DMS153 (cell line): ENCODE data around the gene ACTBL2.
"Not testable (repeated sequence)": the region's sequence is repeated elsewhere in the genome, so short reads cannot be mapped to it uniquely, and the experiment has no call there.

Experiments used
- DNase-seq: peaks from one replicate; lab custom pipeline; 2025; lab: John Stamatoyannopoulos, UW

The ACTBL2 gene

GRCh38 chr5:57482671-57483106 lies at the start of gene ACTBL2:
Gene ACTBL2, minus strand, starts transcription at chr5:57482811. Its CDS starts 104 bp downstream, at chr5:57482707.
- DNase-seq = no peak

GRCh38 chr5:57531333-57531732 lies 48.7 kb upstream of the ACTBL2 start:
- DNase-seq = no peak

- no peak for DNase-seq
Observed at GRCh38 chr5:57529864-57530263, 47.3 kb upstream of the ACTBL2 start.

GRCh38 chr5:57527870-57528269 lies 45.3 kb upstream of the ACTBL2 start:
- no peak for DNase-seq

- DNase-seq = no peak
Observed at GRCh38 chr5:57524348-57525060, 41.9 kb upstream of the ACTBL2 start.

GRCh38 chr5:57522477-57522876 lies 39.9 kb upstream of the ACTBL2 start:
- DNase-seq = not testable (repeated sequence)

- DNase-seq = not testable (repeated sequence)
Observed at GRCh38 chr5:57518415-57518814, 35.8 kb upstream of the ACTBL2 start.

- DNase-seq = no peak
Observed at GRCh38 chr5:57517250-57517649, 34.6 kb upstream of the ACTBL2 start.

GRCh38 chr5:57513785-57514184 lies 31.2 kb upstream of the ACTBL2 start:
- DNase-seq = no peak

- no peak for DNase-seq
Observed at GRCh38 chr5:57511321-57511720, 28.7 kb upstream of the ACTBL2 start.

- DNase-seq = no peak
Observed at GRCh38 chr5:57509501-57510260, 27.1 kb upstream of the ACTBL2 start.

GRCh38 chr5:57508211-57508610 lies 25.6 kb upstream of the ACTBL2 start:
- DNase-seq = no peak

- DNase-seq = no peak
Observed at GRCh38 chr5:57505272-57506200, 22.9 kb upstream of the ACTBL2 start.

- no peak for DNase-seq
Observed at GRCh38 chr5:57504357-57504756, 21.7 kb upstream of the ACTBL2 start.

- DNase-seq = no peak
Observed at GRCh38 chr5:57503433-57503832, 20.8 kb upstream of the ACTBL2 start.

- DNase-seq = no peak
Observed at GRCh38 chr5:57501414-57502201, 19.0 kb upstream of the ACTBL2 start.

GRCh38 chr5:57499262-57500050 lies 16.8 kb upstream of the ACTBL2 start:
- DNase-seq = no peak

- no peak for DNase-seq
Observed at GRCh38 chr5:57497733-57498132, 15.1 kb upstream of the ACTBL2 start.

- no peak for DNase-seq
Observed at GRCh38 chr5:57495285-57496086, 12.9 kb upstream of the ACTBL2 start.
